KMS-11 (cell line): ENCODE measurements around the gene MAP4K3.

Experiments
- H2AFZ ChIP-seq: fragments of 200-600 bp; sonication (generic); 2 replicates; pipeline ENCODE4 v1.6.1; 2016; ENCODE audit warnings: antibody characterized with exemption, mixed run types, low read depth
- H3K27ac ChIP-seq: fragments of 200-600 bp; sonication (generic); 2 replicates; pipeline ENCODE4 v1.6.1; 2016; ENCODE audit warnings: mild to moderate bottlenecking, mixed run types
- H3K27me3 ChIP-seq: fragments of 200-600 bp; sonication (generic); 2 replicates; pipeline ENCODE4 v1.6.1; 2017; ENCODE audit warnings: mild to moderate bottlenecking, low read depth, mixed run types, moderate library complexity; ENCODE audit not compliant: insufficient read depth
- H3K36me3 ChIP-seq: fragments of 200-600 bp; sonication (generic); 2 replicates; pipeline ENCODE4 v1.6.1; 2017; ENCODE audit warnings: mild to moderate bottlenecking, mixed run types; ENCODE audit not compliant: insufficient read depth
- H3K4me1 ChIP-seq: fragments of 200-600 bp; sonication (generic); 2 replicates; pipeline ENCODE4 v1.6.1; 2016; ENCODE audit warnings: mild to moderate bottlenecking, low read depth, mixed run types; ENCODE audit not compliant: poor library complexity, severe bottlenecking
- H3K4me2 ChIP-seq: fragments of 200-600 bp; sonication (generic); 2 replicates; pipeline ENCODE4 v1.7.0; 2016; ENCODE audit warnings: mild to moderate bottlenecking, mixed run types
- H3K4me3 ChIP-seq: fragments of 200-600 bp; sonication (generic); IDR thresholded peaks from 2 replicates; pipeline ENCODE4 v1.6.1; 2017; ENCODE audit warnings: low read depth, low read length, mixed read lengths; ENCODE audit not compliant: insufficient read depth
- H3K79me2 ChIP-seq: fragments of 200-600 bp; sonication (generic); 2 replicates; pipeline ENCODE4 v1.6.1; 2016; ENCODE audit warnings: low read depth, mixed run types; ENCODE audit not compliant: insufficient read depth
- H3K9ac ChIP-seq: fragments of 200-600 bp; sonication (generic); 2 replicates; pipeline ENCODE4 v1.6.1; 2016; ENCODE audit warnings: mild to moderate bottlenecking, mixed run types
- H4K20me1 ChIP-seq: fragments of 200-600 bp; sonication (generic); 2 replicates; pipeline ENCODE4 v1.6.1; 2016; ENCODE audit warnings: mild to moderate bottlenecking, mixed run types; ENCODE audit not compliant: insufficient read depth
- TF ChIP-seq, protein P1 (sequence below): fragments of 200-600 bp; sonication (generic); conservative IDR thresholded peaks from 2 replicates; pipeline ENCODE4 v1.6.1; 2017; ENCODE audit warnings: low read depth, mild to moderate bottlenecking, antibody characterized with exemption, low read length, moderate library complexity, mixed read lengths

Gene MAP4K3

DNA sequence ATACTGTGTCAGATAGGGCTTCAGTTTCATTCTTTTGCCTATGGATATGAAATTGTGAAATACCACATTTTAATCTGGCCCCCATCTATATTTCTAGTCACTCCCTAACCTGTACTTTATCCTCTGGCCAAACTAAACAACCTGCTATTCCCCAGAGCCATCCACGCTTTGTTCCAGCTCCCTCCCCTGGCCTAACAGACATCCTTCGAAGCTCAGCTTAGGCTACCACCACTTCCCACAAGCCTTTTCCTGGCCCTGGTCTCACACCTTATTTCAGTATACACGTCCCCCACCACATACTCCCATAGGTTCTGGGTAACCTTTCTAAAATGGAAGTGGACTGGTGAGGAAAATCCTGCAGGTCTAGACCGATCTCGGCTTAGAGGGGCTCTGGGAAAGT lies 55.4 kb downstream of the MAP4K3 start:
- Histone ChIP-seq H3K9ac (no peak overlapping the region), H3K27me3 (no peaks in the 10 kb centered on the region), H3K36me3 (no peaks in the 10 kb centered on the region), H3K27ac (no peak overlapping the region), H3K79me2 (no peaks in the 10 kb centered on the region; the same call in 1 of the 2 replicates), H2AFZ (no peak overlapping the region), H4K20me1 (no peaks in the 10 kb centered on the region), H3K4me3 (no peak overlapping the region), H3K4me1 (peaks cover 10% of the 10 kb centered on the region), H3K4me2 (no peak overlapping the region)
- TF ChIP-seq, protein P1, sequence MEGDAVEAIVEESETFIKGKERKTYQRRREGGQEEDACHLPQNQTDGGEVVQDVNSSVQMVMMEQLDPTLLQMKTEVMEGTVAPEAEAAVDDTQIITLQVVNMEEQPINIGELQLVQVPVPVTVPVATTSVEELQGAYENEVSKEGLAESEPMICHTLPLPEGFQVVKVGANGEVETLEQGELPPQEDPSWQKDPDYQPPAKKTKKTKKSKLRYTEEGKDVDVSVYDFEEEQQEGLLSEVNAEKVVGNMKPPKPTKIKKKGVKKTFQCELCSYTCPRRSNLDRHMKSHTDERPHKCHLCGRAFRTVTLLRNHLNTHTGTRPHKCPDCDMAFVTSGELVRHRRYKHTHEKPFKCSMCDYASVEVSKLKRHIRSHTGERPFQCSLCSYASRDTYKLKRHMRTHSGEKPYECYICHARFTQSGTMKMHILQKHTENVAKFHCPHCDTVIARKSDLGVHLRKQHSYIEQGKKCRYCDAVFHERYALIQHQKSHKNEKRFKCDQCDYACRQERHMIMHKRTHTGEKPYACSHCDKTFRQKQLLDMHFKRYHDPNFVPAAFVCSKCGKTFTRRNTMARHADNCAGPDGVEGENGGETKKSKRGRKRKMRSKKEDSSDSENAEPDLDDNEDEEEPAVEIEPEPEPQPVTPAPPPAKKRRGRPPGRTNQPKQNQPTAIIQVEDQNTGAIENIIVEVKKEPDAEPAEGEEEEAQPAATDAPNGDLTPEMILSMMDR = no peak

DNA sequence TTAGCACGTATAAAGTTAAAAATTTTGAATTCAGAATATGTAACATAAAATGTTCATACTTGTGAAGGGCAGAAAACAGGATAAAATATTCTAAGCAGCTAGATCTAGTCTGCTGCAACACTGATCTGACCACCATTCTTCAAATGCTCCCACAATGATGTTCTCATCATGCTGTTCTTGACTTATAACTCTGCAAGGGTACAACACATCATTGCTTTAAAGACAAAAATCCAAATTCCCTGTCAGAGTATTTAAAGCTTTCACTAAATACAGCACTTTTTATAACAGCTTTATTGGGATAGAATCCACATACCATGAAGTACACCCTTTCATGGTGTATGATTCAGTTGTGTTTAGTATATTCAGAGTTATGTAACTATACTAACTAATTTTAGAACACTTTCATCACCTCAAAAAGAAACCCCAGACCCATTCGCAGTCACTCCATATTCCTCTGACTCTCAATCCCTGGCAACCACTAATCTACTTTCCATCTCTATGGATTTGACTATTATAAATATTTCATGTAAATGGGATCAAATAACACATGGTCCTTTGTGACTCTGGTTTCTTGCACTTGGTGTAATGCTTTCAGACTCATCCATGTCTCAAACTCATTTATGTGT lies 56.4 kb downstream of the MAP4K3 start:
- TF ChIP-seq, protein P1 = no peak
- Histone ChIP-seq H3K4me1 (peaks cover 10% of the 10 kb centered on the region), H3K27me3 (no peaks in the 10 kb centered on the region), H3K27ac (no peak overlapping the region), H2AFZ (no peak overlapping the region), H3K4me3 (no peak overlapping the region), H3K9ac (no peak overlapping the region), H3K36me3 (no peaks in the 10 kb centered on the region), H3K79me2 (no peaks in the 10 kb centered on the region), H4K20me1 (no peaks in the 10 kb centered on the region), H3K4me2 (no peak overlapping the region)

DNA sequence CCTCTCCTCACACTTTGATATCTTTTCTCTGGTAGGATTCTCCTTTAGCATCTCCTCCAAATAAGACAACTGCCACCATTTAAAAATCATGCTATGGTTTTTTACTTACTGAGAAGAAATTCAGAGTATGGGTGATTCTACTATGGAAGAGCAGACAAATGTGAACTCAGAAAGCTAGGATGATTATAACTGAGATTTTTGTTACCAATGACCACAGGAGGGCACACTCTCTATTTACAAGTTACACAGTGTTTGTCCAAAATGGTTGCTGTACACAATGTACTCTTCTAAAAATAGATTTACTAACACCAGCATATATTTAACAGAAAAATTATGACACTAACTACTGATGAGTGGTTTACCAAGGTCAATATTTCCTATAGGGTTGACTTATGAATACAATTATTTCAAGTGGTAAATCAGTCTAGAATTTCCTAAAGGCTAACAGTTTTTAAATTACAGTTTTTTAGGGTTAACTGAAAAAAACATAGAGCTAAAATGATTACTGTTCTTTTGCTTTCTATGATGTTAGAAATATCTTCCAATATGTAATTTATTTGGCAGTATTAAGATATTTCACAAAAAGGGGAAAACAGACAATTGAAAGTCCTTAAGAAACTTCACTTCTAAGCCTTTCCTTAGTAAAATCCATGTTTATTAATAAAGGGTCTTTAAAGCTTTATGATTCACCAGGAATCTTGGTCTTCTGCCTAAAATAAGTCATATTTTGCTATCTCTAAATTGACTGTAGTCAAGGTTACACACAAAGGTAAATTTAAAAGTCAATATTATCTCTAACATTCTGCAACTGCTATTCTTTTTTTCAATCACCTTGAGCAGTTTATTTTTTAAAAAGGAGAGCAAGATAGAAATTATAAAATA lies 57.2 kb downstream of the MAP4K3 start:
- H3K27me3 ChIP-seq = no peaks in the 10 kb centered on the region
- H3K9ac ChIP-seq = no peak overlapping the region
- no peak overlapping the region for H3K4me3 ChIP-seq
- H4K20me1 ChIP-seq = no peaks in the 10 kb centered on the region
- no peaks in the 10 kb centered on the region for H3K36me3 ChIP-seq
- no peaks in the 10 kb centered on the region for H3K79me2 ChIP-seq
- no peak overlapping the region for H3K4me2 ChIP-seq
- H2AFZ ChIP-seq = no peak overlapping the region
- peaks cover 10% of the 10 kb centered on the region for H3K4me1 ChIP-seq
- TF ChIP-seq, protein P1 = peak; percentile 73
- H3K27ac ChIP-seq = no peak overlapping the region

DNA sequence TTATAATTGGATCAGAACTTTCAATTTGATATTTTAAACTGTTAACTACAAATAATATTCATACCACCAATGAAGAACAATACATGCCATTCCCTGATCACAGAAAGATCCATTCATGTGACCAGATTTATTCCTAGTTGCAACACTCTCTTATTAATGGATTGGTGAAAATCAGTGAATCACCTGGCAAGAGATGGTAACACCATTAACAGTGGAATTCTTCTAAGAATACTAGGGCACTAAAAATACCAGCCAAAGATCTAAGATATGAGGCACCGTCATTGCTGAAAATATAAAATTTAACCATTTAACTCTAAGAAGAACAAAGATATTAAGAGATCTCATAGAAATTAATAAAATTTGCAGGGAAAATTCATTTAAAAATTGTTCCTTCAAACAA lies 58.1 kb downstream of the MAP4K3 start:
- peaks cover 10% of the 10 kb centered on the region for H3K4me1 ChIP-seq
- no peaks in the 10 kb centered on the region for H3K79me2 ChIP-seq
- no peaks in the 10 kb centered on the region for H4K20me1 ChIP-seq
- no peak overlapping the region for H2AFZ ChIP-seq
- H3K9ac ChIP-seq = no peak overlapping the region
- H3K27ac ChIP-seq = no peak overlapping the region
- no peak overlapping the region for H3K4me3 ChIP-seq
- H3K27me3 ChIP-seq = no peaks in the 10 kb centered on the region
- no peak overlapping the region for H3K4me2 ChIP-seq
- H3K36me3 ChIP-seq = no peaks in the 10 kb centered on the region
- TF ChIP-seq, protein P1 = no peak
